ENCODE results near the gene PIGX. TPM values are rescaled to one million over a fixed set of nuclear protein-coding genes. Genes with fewer than 3 reads are reported as not detected.

Gene PIGX
- total and polyA plus RNA-seq, 2 donors (not counting 1 experiment from before 2014, with no cell fraction given): 4.9 to 21.5 TPM

GRCh38 chr3:196707566-196707965, 4.6 kb upstream of the PIGX start:
- ChIA-PET CTCF (interaction anchor here (1.0 to 1.8 kb wide), 2 partner anchors 98 to 130 kb away, joined by 3 to 5 read pairs; no protein-coding TSS in a partner anchor), POLR2A (no interaction called here)
- no peaks in the 10 kb centered on the region for H3K36me3 ChIP-seq (replicated peaks in 1 of 2; ENCODE audit: control extremely low read depth in 1 of 2, control insufficient read depth in 1 of 2, extremely low read depth in 1 of 2, insufficient read depth in 2 of 2, low read length in 1 of 2)
- 100% methylated on average over 4 of the region's 8 CpGs for WGBS (ENCODE audit: insufficient coverage)
- DNase-seq (no peak), ATAC-seq (ENCODE audit: low read depth) (no peak)
- no peak overlapping the region for H3K4me3 ChIP-seq (ENCODE audit: control extremely low read depth in 1 of 5, extremely low read depth in 1 of 5, insufficient read depth in 1 of 5, low read depth in 2 of 5, low read length in 4 of 5)
- no peaks in the 10 kb centered on the region for H3K9me3 ChIP-seq (ENCODE audit: control extremely low read depth in 1 of 3, control insufficient read depth in 2 of 3, insufficient read depth in 1 of 3, low read length in 2 of 3)
- no peak overlapping the region for H3K4me2 ChIP-seq (replicated peaks; ENCODE audit: low read depth, low read length, poor library complexity, severe bottlenecking)
- no peak overlapping the region for H2AFZ ChIP-seq (ENCODE audit: insufficient read depth, low read depth, low read length, poor library complexity, severe bottlenecking)
- TF ChIP-seq EZH2 (IDR thresholded peaks at IDR 0.05; ENCODE audit: borderline replicate concordance, insufficient read depth, low read depth, low read length, poor library complexity, severe bottlenecking): no peak
- TF ChIP-seq CTCF (IDR thresholded peaks at IDR 0.05): no peak
- Mint-ChIP-seq H3K4me3 (no peak overlapping the region), H3K9me3 (ENCODE audit: insufficient read depth) (no peaks in the 10 kb centered on the region), H3K27me3 (no peaks in the 10 kb centered on the region), H3K4me1 (peaks cover 9% of the 10 kb centered on the region), H3K27ac (no peak overlapping the region)
- intact Hi-C loops (cut with micrococcal nuclease): no loop called here
- H3K4me1 ChIP-seq (ENCODE audit: control insufficient read depth in 2 of 2, insufficient read depth in 2 of 2, low read length in 2 of 2): peaks cover 6 to 7% of the 10 kb centered on the region in 2 donors
- no peak overlapping the region for H3K27ac ChIP-seq (ENCODE audit: low read length in 2 of 2)
- no peaks in the 10 kb centered on the region for H4K20me1 ChIP-seq (ENCODE audit: control insufficient read depth, insufficient read depth, low read length, poor library complexity, severe bottlenecking)
- H3K9ac ChIP-seq (ENCODE audit: low read length): no peak overlapping the region
- no peaks in the 10 kb centered on the region for H3K79me2 ChIP-seq (ENCODE audit: control insufficient read depth, insufficient read depth, low read length)
- no peaks in the 10 kb centered on the region for H3K27me3 ChIP-seq (replicated peaks in 1 of 4; ENCODE audit: control extremely low read depth in 1 of 4, control insufficient read depth in 3 of 4, insufficient read depth in 4 of 4, low read length in 3 of 4)

DNA sequence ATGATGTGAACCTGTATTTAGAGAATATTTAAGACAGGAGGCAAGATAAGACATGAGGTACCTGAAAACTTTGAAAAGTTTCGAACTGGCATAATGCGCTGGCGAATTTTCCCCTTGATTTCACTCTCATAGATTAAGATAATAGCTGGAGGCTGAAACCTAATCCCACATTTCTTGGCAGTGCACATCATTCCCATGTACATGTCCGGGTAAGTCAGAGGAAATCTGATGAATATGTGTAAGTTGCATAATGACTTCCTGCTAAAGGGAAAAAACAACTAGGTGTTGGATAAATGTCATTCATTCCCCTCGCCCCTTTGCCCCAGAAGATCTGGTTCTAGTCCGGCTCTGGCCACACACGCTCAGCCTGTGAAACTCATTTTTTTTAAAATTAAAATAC, 3.7 kb upstream of the PIGX start:
- POLR2A ChIA-PET: no interaction called here

More for the DNA sequence above, 3.7 kb upstream of the PIGX start:
- H3K27me3 Mint-ChIP-seq: no peaks in the 10 kb centered on the region
- Histone ChIP-seq H3K27me3 (replicated peaks in 1 of 4; ENCODE audit: control extremely low read depth in 1 of 4, control insufficient read depth in 3 of 4, insufficient read depth in 4 of 4, low read length in 3 of 4) (no peaks in the 10 kb centered on the region), H3K27ac (ENCODE audit: low read length in 2 of 2) (no peak overlapping the region), H3K36me3 (replicated peaks in 1 of 2; ENCODE audit: control extremely low read depth in 1 of 2, control insufficient read depth in 1 of 2, extremely low read depth in 1 of 2, insufficient read depth in 2 of 2, low read length in 1 of 2) (no peaks in the 10 kb centered on the region), H2AFZ (ENCODE audit: insufficient read depth, low read depth, low read length, poor library complexity, severe bottlenecking) (no peak overlapping the region), H3K9me3 (ENCODE audit: control extremely low read depth in 1 of 3, control insufficient read depth in 2 of 3, insufficient read depth in 1 of 3, low read length in 2 of 3) (no peaks in the 10 kb centered on the region), H3K4me1 (ENCODE audit: control insufficient read depth in 2 of 2, insufficient read depth in 2 of 2, low read length in 2 of 2) (peaks cover 13 to 16% of the 10 kb centered on the region in 2 donors), H4K20me1 (ENCODE audit: control insufficient read depth, insufficient read depth, low read length, poor library complexity, severe bottlenecking) (no peaks in the 10 kb centered on the region), H3K4me2 (replicated peaks; ENCODE audit: low read depth, low read length, poor library complexity, severe bottlenecking) (no peak overlapping the region), H3K4me3 (ENCODE audit: control extremely low read depth in 1 of 5, extremely low read depth in 1 of 5, insufficient read depth in 1 of 5, low read depth in 2 of 5, low read length in 4 of 5) (no peak overlapping the region), H3K79me2 (ENCODE audit: control insufficient read depth, insufficient read depth, low read length) (peaks cover 3% of the 10 kb centered on the region), H3K9ac (ENCODE audit: low read length) (no peak overlapping the region)
- no peaks in the 10 kb centered on the region for H3K9me3 Mint-ChIP-seq (ENCODE audit: insufficient read depth)
- DNase-seq: no peak
- no peak for TF ChIP-seq CTCF (IDR thresholded peaks at IDR 0.05)
- TF ChIP-seq EZH2 (IDR thresholded peaks at IDR 0.05; ENCODE audit: borderline replicate concordance, insufficient read depth, low read depth, low read length, poor library complexity, severe bottlenecking): no peak
- ATAC-seq (ENCODE audit: low read depth): no peak
- no peak overlapping the region for H3K4me3 Mint-ChIP-seq
- CTCF ChIA-PET: interaction anchor here (1.3 kb wide), 1 partner anchor 11 kb away, joined by 3 read pairs; no protein-coding TSS in a partner anchor
- WGBS (ENCODE audit: insufficient coverage): 98% methylated on average over 6 of the region's 7 CpGs
- peaks cover 14% of the 10 kb centered on the region for H3K4me1 Mint-ChIP-seq
- intact Hi-C loops (cut with micrococcal nuclease): no loop called here
- no peak overlapping the region for H3K27ac Mint-ChIP-seq

Data from B cell (primary cell).